H54 (cell line): Measurements from ENCODE around the gene ACSM6.
A peak's percentile ranks its signal among the peaks of the same experiment; 100 is the strongest.

ENCODE experiments used
- DNase-seq: peaks from one replicate; pipeline ENCODE4 v3.0.0; 2011; ENCODE audit warnings: low spot score, mixed read lengths; ENCODE audit not compliant: insufficient read length
- FAIRE-seq: peaks from 3 replicates; lab custom pipeline; 2011; peaks lifted over from hg19 to GRCh38; lab: Jason Lieb, UNC
- POLR2A ChIP-seq: IDR thresholded peaks from 2 replicates; pipeline ENCODE4 v1.6.1; 2011; ENCODE audit warnings: low read depth, mild to moderate bottlenecking, low read length

The ACSM6 gene, protein sequence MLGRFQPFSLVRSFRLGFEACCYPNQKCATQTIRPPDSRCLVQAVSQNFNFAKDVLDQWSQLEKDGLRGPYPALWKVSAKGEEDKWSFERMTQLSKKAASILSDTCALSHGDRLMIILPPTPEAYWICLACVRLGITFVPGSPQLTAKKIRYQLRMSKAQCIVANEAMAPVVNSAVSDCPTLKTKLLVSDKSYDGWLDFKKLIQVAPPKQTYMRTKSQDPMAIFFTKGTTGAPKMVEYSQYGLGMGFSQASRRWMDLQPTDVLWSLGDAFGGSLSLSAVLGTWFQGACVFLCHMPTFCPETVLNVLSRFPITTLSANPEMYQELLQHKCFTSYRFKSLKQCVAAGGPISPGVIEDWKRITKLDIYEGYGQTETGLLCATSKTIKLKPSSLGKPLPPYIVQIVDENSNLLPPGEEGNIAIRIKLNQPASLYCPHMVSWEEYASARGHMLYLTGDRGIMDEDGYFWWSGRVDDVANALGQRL

DNA sequence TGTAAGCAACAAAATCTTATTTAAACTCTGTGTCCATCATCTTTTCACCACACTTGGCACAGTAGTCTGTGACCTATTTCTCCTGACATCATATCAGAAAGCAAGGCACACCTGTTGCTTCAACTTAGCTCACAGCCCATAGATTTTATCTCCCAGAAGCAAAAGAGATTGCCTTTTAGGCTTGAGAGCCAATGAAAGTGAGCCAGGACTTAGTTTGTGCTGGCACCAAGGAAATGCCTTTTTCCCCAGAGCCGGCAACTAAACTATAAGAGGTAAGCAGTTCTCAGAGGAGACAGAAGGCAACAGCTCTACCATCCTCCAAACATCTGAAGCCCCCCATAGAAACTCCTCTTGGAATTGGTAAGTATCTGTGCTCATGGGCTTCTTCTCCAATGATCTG is at the start of gene ACSM6:
TSS of gene ACSM6 (plus strand) at position 295 of the 400 bp plus-strand sequence. CDS start 248 bp downstream, outside the sequence.
- no peak for DNase-seq
- TF ChIP-seq POLR2A: no peak
- FAIRE-seq: no peak

DNA sequence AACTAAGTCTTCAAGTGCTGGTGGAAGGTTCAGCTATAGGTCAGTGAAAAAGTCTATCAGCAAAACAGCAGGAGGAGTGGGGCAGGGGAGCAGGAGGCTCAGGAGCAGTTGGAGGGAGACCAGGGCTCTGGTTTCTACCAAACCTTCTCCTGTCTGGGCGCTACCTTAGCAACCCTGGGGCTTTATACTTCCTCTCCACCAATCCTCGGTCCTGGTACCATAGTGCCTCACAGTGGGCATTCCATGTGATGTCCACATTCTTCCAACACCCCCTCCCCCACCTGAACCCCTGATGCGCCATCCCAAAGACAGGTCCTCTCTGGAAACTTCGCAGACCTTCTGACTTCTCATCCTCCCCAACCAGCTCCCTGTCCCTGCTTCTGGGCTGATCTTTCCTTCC is 25.3 kb upstream of the ACSM6 start:
- no peak for DNase-seq
- no peak for TF ChIP-seq POLR2A
- no peak for FAIRE-seq

DNA sequence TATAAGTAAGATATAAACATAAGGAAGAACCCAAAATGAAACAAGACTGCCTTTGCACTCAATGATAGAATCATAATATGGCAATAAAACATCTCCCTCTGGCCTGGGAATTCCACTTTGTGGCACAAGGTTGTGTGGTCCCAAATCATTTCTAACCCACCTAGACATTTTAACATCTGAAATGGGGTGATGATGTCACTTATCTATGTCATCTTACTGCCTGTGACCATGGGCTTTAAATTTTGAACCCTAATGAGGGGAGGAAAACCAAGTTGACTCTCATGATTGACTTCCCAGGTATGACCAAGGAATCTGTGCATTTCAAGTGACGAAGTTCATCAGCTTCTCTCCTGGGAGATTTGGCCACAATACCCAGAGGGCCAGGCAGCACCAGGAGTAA is 24.5 kb upstream of the ACSM6 start:
- FAIRE-seq: no peak
- TF ChIP-seq POLR2A: no peak
- DNase-seq: no peak

DNA sequence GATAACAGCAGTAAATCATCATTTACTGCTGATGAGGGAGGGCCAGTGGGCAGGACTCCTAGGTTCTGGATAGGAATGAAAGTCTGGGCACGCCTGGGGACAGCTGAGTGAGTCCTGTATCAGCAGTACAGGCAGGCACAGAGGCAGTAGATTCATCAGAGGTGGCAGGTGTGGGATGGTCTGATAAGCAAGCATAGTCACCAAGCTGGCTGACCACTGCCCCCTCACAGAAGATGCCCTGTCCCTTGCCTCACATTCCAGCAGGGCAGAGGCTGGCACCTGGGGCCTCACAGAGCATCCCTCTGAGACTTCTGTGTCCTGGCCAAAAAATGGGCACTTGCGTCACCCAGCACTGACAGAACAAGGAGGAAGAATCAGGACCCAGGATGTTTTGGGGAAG is 23.2 kb upstream of the ACSM6 start:
- TF ChIP-seq POLR2A: no peak
- FAIRE-seq (no peak), DNase-seq (no peak)

DNA sequence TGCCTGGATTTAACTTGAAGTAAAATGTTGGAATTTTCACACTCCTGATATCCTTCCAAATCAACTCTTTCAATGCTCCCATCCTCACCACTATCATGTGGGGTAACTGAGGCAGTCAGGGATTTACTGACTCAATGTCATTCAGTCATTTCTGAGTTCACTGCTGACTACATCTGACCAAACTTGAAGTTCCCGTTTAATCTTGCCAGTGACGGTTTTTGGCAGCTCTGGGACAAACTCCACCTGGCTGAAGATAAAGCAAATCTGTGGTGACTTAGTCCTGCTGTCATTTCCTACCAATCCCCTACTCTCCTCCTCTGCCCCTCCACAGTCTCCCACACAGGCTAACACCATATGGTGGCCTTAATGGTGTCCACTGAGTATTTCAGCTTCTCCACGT is 22.7 kb upstream of the ACSM6 start:
- no peak for DNase-seq
- TF ChIP-seq POLR2A: no peak
- no peak for FAIRE-seq

DNA sequence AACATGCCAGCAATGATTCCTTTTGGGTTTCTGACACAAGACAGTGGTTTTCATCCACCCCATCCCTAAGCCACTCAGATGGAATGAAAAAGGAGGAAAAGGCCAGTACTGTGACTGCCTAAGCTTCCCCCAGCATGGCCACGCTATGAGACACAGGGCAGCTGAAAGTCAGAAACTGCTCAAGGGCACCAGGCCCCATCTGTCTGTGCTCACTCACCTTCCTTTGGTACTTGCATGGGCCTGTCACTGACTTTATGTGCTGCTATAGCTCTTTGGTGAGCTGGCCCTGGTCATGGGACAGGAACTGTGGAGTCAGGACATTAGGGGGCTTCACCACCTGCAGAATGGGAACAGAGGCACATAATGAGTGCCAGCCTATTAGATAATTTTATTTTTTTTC is 21.2 kb upstream of the ACSM6 start:
- FAIRE-seq (no peak), DNase-seq (no peak)
- no peak for TF ChIP-seq POLR2A

DNA sequence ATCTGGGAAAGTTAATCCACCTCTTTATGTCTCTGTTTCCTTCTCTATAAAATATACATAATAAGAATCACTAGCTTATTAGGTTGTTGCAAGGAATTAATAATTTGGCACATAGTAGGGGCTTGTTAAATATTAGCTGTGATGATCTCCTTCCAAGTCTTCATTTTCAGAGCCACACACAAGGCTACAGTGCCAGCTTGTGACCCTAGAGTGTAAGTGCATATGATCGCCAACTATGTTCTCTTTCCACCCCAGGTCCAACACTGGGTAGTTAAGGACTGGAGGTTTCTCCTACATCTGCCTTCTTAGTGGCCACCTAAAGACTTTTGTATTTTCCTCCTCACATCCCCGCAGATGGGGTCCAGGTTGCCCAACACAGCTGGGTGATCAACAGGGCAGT is 17.9 kb upstream of the ACSM6 start:
- DNase-seq (no peak), FAIRE-seq (no peak)
- TF ChIP-seq POLR2A: no peak

DNA sequence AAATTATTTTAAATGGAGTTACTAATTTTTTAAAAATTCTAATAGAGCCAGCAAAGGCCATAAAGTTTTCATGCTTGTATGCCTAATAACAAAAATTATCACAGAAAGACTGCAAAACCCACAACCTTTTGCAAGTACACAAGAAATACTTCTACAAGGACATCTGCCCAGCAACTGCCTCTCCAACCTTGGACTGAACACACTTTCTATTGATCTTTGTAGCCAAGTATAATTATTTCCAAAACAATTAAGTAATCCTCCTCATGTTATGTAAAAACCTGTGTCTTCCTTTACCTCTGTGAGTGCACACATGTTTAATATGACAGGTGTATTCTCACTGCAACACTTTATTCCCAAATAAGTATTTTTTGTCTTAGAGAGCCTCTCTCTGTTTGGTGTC is 16.6 kb upstream of the ACSM6 start:
- DNase-seq (no peak), FAIRE-seq (no peak)
- TF ChIP-seq POLR2A: no peak

DNA sequence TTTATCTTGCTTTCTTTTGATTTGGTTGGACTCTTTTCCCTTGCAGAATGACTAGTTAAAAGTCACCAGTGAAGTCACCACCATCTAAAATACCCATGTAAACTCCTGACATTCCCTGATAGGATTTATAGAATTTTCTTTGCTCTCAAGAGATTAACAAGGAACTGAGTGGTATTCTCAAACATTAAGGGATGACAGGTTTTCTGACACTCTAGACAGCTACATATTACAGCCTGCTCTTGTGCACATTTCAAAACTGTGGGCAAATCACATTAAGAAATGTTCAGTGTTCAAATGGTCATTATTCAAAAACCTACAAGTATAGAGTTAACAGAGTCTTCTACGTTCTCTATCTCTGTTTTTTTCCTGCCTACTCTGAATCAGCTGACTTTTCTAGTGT is 15.8 kb upstream of the ACSM6 start:
- no peak for FAIRE-seq
- DNase-seq: no peak
- TF ChIP-seq POLR2A: no peak

DNA sequence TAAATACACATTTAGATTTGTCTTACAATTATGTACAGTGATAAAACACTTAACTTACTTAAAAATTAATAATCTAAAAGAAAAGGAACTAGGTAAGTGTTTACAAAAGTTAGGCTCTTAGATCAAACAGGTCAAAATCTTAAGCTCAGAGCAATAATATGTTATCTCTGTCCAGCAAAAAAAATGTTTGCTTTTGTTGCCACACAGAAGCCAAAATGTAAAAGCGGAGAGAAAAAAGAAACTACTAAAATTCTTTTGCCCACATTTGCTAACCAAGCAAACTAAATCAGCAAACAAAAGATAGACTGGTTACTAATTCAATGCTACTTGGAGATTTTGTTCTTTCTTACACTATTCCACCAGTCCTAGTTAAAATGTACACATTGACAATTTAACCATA is 15.2 kb upstream of the ACSM6 start:
- FAIRE-seq (no peak), DNase-seq (no peak)
- no peak for TF ChIP-seq POLR2A

DNA sequence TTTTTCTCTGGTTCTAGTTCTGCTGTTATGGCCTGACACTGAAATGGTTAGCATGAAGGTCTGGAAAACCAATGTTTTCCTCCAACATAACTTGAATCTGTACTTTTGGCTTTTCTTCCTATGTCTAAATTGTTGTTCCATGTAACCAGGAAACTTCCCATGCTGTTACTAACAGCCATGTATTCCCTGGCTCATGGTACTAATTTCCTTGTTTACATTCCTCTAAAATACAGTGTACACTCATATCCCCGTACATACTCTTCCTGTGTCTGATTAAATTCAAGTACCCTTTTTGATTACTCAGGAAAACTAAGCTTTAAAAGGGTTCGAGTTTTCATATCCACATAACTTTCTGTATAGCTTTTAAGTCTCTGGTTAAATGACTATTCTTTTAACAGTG is 12.3 kb upstream of the ACSM6 start:
- no peak for TF ChIP-seq POLR2A
- FAIRE-seq (peak; percentile 33), DNase-seq (no peak)

DNA sequence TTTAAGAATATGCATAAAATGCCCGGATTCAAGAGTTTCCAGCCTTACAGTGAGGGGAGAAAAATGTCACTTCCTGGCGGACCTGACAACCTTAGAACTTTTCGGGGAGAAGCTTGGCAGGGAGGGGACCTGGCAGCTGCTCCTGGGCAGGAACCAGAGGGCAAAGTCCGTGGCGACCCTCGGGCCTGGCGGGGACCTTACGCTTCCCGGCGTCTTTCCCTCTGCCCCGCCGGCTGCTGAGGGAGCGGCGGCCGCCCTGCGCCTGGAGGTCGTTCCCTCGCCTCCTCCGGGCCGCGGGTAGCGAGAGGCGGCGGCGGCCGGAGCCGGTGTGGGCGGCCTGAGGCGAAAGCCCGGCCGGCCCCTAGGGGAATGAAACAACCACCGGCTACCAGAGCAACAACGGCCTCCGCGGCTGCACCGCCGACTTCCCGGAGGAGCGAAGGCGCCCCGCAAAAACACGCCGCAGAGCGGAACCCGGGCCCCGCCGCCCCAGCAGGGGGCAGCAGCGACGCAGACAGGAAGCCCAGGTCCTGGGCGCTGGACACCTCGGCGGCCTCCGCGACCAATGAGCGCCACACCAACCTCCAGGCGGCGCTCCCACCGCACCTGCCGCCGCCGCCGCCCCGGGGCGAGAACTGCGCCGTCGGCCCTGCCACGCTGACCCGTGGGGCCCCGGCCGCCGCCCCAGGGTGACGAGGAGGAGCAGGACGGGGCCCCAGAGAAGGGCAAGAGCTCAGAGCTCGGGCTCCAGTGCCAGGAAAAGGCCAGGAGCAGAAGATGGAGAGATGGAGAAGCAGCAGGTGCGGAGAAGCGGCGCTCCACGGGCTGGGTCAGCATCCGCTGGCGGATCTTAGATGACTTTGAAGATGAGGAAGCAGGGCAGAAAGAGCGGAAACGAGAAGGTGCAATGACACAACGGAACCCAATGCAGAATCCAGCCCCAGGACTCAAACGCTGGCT is 10.5 kb upstream of the ACSM6 start:
- peak; percentile 71 for FAIRE-seq
- peak; percentile 41; the same call in 1 of the 2 replicates for TF ChIP-seq POLR2A

DNA sequence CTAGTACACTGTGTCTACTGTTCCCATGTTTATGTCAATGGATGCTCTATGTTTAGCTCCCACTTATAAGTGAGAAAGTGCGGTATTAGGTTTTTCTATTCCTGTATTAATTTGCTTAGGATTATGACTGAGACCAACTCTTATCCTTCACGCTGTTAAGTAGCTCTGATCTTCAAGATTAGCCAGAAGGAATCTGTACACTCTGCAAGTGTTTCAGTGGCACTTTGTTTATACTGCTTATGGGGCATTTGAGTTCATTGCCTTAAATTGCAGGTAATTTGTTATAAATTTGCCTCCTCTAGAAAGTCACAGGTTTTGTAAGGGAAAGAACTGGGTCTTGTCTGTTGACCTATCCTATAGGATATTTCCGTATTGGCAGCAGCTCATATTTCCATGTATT is 6.4 kb upstream of the ACSM6 start:
- no peak for DNase-seq
- FAIRE-seq: no peak
- no peak for TF ChIP-seq POLR2A

More for the DNA sequence above, 10.5 kb upstream of the ACSM6 start:
- peak; percentile 93 for DNase-seq

DNA sequence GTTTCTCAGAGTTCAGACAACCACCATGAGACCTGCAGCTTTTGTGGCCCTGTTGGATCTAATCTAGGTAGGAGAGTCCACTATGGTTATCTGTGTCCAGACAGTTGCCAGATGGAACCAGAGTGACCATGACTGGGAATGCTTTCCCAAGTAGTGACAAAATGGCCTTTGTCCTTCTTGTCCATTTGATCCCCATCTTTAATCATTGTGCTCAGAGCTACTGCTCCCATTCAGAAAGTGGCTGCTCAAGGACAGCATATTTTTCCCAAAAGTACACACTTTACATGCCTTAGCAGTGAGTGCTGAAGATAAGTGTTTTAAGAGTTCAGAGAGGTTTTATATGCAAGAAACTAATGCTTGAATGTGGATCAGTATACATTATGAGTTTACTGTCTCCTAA is 5.4 kb upstream of the ACSM6 start:
- peak; percentile 38 for FAIRE-seq

More for the DNA sequence above, 5.4 kb upstream of the ACSM6 start:
- TF ChIP-seq POLR2A: no peak
- no peak for DNase-seq
